ENCODE results near the gene POLRMT.
A peak's percentile ranks its signal among the peaks of the same experiment; 100 is the strongest.
"Not testable (repeated sequence)": the region's sequence is repeated elsewhere in the genome, so short reads cannot be mapped to it uniquely, and the experiment has no call there.

Gene POLRMT

GRCh38 chr19:670609-671075, 37.3 kb upstream of the POLRMT start:
- H3K4me3 ChIP-seq (ENCODE audit: low read depth, low read length) = no peak overlapping the region
- TF ChIP-seq CTCF (IDR thresholded peaks at IDR 0.05; ENCODE audit: low read depth, low read length, missing control alignments) = peak; percentile 51
- no peak for DNase-seq (ENCODE audit: low read depth)

- H3K4me3 ChIP-seq (ENCODE audit: low read depth, low read length); DNase-seq (ENCODE audit: low read depth): not testable (repeated sequence)
Observed at GRCh38 chr19:668675-669434, 35.5 kb upstream of the POLRMT start.

GRCh38 chr19:666985-667573, 33.7 kb upstream of the POLRMT start:
- H3K4me3 ChIP-seq (ENCODE audit: low read depth, low read length); DNase-seq (ENCODE audit: low read depth): not testable (repeated sequence)

GRCh38 chr19:664913-665443, 31.6 kb upstream of the POLRMT start:
- TF ChIP-seq CTCF (IDR thresholded peaks at IDR 0.05; ENCODE audit: low read depth, low read length, missing control alignments) = peak; percentile 93
- DNase-seq (ENCODE audit: low read depth) = peak; percentile 34
- H3K4me3 ChIP-seq (ENCODE audit: low read depth, low read length) = no peak overlapping the region; the same call in 1 of the 2 replicates

- no peak for TF ChIP-seq CTCF (IDR thresholded peaks at IDR 0.05; ENCODE audit: low read depth, low read length, missing control alignments)
- peak overlapping the region; percentile 60 for H3K4me3 ChIP-seq (ENCODE audit: low read depth, low read length)
- DNase-seq (ENCODE audit: low read depth) = no peak
Observed at GRCh38 chr19:663682-664117, 30.4 kb upstream of the POLRMT start.

- peak; percentile 60 for DNase-seq (ENCODE audit: low read depth)
- TF ChIP-seq CTCF (IDR thresholded peaks at IDR 0.05; ENCODE audit: low read depth, low read length, missing control alignments) = no peak
- peak within 1 kb of the TSS; percentile 75 for H3K4me3 ChIP-seq (ENCODE audit: low read depth, low read length)
Observed at GRCh38 chr19:662962-663681, 29.8 kb upstream of the POLRMT start, which contains the start of gene RNF126. TSS of gene RNF126 (minus strand) at chr19:663214. CDS start at chr19:663121, 93 bp downstream.

- no peak for TF ChIP-seq CTCF (IDR thresholded peaks at IDR 0.05; ENCODE audit: low read depth, low read length, missing control alignments)
- H3K4me3 ChIP-seq (ENCODE audit: low read depth, low read length) = peak overlapping the region; percentile 75
- no peak for DNase-seq (ENCODE audit: low read depth)
Observed at GRCh38 chr19:662207-662961, 29.0 kb upstream of the POLRMT start.

Data from GM12864 (cell line).